A204.1 (cell line): Measurements from ENCODE around the gene PAX5.

Experiments used
- FAIRE-seq: peaks from 2 replicates; lab custom pipeline; 2012; peaks lifted over from hg19 to GRCh38; lab: Jason Lieb, UNC

The PAX5 gene

DNA sequence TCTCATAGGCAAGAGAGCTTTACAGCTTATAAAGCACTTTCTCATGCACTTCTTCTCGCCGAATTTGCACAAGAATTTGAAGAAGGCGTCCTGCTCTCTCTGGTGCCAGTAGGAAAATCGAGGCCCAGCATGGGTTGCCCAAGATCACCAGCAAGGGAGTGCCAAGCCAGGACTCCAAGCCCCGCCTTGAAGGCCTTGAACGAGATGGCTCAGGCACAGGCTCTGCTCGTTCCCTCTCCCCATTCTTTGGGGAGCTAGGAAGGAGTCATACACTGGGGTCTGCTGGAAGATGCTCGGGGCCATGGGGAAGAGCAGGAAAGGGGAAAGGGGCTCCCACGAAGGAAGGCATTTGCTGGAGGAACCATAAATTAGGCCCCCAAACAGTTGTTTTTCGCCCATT is 46.7 kb downstream of the PAX5 start:
- FAIRE-seq: no peak

DNA sequence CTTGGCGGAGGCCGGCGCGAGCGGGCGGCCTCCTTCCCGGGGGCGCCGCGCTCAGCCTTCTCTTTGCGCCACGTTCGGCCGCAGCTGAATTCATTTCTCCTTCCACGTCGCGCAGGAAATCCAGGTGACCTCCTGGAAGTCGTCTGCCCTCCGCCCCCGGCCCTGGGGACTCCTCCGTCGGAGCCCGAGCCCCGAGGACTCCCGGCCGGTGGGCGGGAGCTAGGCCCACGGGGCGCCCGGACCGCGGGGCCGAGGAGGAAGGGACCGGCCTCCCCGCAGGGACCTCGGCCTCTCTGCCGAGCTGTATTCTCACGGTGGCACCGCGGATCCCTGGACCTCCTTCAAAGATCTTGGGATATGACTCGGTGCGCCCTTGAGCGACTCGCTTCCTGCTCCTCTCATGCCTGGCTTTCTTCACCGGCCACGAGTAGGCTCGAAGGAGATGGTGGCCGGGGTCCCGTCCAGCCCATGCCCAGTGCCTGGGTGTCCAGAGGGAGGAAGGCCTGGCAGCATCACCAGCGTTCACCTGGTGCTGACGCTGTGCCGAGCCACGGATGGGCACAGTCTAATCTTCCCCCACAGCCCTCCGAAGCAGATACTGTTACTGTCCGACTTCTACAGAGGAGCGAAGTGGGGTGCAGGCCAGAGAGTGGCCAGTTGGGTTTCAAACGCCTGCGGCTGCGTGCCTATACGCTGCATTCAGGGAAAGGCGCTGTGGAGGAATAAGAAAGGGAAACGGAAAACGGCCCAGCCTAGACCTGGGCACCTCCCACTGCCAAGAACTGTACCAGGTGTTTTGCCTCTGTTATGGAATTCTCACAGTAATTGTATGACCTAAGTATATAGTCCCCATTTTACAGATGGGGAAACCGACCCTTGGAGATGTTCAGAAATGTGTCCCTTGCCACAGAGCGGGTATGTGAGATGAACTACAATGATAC is 47.3 kb downstream of the PAX5 start:
- no peak for FAIRE-seq

- FAIRE-seq: no peak
These were observed 48.1 kb downstream of the PAX5 start for GRCh38 chr9:36985769-36986467.

GRCh38 chr9:36985061-36985768 is 48.9 kb downstream of the PAX5 start:
- FAIRE-seq: no peak

GRCh38 chr9:36980148-36980974 is 53.7 kb downstream of the PAX5 start:
- no peak for FAIRE-seq

GRCh38 chr9:36976371-36977030 is 57.6 kb downstream of the PAX5 start:
- no peak for FAIRE-seq

GRCh38 chr9:36974731-36975130 is 59.3 kb downstream of the PAX5 start:
- FAIRE-seq: no peak

DNA sequence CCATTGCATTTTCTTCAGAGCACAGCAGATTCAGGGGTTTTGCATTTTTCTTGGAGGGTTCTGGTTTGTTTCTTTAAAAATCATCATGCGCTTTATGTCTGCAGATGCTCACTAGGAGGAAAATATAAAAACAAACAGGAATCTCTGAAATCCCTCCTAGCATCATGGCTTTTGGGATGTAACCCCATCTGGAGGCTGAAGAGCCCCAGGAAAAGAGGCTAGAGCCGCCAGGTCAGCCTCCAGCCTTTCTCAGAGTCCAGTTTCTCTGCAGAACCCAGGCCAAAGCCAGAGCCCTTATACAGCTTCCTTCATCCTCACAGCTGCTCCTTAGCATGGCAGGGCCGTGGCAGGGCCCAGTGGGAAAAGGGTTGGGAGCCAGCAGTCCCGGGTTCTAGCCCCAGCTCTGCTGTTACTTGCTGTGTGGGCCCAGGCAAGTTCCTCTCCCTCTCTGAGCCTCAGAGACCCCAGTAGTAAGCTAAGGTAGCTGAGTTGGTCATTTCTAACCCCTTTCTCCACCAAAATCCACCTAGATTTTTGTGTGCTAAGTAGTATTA is 62.1 kb downstream of the PAX5 start:
- FAIRE-seq: no peak

DNA sequence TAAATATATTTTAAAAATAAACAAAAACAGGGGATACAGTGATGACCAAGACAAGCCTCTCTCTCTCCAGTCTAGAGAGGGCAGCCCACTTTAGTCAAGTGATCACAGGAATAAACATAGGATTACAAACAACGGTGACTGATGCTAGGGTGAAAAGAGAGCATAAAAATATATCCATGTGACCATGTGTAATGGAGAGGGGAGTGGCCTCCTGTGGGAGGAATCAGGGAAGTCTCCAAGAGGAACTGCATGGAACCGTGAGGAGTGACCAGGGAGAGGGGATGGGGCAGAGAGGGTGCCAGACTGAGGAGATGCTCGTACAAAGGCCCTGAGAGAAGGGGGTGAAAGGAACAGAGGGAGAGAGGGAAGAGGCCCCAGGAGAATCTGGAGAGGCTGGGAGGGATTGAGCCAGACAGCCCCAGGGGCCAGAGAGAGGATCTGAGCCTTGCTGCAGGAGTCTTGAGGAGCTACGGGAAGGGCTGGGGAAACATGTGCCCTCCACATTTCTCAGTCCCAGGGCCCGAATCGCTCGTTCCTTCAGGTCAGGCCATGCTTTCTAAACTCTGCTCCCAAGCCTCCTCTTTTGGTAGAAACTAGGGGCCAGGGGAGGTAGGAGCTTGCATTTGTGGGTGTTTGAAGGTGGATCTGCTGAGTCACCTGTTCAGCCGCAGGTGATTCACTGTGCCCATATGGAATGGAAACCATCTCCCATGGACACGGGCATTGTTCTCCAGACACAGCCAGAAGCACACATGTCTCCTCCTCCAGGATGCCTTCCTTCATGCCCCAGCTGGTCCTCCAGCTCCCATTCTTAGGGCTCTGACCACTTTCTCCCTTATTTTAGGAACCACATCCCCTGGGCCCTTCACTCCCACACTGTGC is 63.8 kb downstream of the PAX5 start:
- FAIRE-seq: no peak

DNA sequence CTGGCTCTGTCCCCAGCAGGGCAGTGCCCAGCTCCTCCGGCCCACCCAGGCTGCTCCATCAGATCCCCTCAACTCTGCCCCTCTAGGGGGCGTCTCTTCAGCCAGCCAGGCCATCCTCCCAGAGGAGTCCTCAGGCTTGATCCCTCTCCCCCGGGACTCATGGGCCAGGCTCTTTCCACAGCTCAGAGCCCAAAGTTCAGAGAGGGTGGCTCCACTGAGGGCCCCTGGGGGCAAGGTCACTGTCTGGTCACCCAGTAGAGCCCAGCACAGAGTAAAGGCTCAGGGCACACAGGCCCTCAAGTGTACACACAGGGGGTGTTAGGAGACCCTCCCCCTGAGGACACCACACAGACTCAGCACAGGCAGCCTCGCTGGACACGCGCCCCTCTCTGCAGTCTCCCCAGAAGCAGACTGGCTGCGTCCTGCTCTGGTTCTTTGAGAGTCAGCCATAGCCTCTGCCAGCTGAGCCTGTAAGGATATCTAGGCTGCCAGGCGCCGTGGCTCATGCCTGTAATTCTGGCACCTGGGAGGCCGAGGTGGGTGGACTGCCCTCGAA is 64.8 kb downstream of the PAX5 start:
- no peak for FAIRE-seq

DNA sequence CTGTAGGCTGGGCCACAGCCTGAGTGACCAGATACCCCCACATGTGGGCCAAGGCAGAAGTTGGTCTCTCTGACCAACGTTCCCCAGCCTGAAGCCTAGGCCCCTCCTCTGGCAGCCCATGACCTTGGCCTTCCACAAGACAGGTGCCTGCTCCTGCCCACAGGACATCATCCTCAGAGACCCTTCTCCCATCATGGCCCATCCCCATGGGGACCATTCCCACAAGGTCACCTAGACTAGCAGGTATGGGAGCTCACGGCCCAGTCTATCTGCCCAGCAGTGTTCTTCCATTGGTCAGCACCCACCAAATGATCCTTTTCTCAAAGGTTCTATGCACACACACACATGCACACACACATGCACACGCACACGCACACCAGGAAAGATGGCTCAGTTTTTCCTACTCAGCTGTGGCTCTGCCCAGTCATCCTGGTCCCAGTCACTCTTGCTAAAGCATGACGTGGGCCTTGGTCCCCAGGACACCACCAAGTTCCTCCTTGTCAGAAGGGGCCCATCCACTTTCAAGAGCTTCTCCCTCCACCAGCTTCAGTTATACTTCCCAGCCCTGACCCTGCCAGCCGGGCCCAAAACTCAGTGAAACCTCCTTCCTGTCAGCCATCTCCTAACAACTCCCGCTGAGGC is 65.4 kb downstream of the PAX5 start:
- no peak for FAIRE-seq

DNA sequence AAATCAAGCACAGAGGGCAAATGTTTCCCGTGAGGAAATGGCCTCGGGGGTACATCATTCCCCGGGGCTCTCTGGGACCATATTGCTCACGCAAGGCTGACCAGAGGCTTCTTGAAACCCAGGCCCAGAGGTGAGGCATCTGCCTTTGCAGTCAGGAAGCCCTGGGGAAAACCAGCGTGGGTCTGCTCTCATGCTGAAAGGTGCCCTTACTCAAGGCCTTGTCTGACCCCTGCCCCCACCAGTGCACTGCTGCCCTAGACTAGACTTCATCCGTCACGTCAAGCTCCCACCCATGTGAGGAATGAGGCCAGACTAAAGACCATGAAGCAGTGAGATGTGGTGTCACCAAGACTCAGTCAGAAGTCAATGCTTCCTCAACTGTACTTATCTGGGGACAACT is 66.1 kb downstream of the PAX5 start:
- no peak for FAIRE-seq

GRCh38 chr9:36966371-36967097 is 67.5 kb downstream of the PAX5 start:
- FAIRE-seq: no peak

- no peak for FAIRE-seq
These were observed 69.3 kb downstream of the PAX5 start for GRCh38 chr9:36964791-36965190.

GRCh38 chr9:36963346-36963745 is 70.7 kb downstream of the PAX5 start:
- FAIRE-seq: no peak

GRCh38 chr9:36962691-36963090 is 71.4 kb downstream of the PAX5 start:
- FAIRE-seq: no peak

DNA sequence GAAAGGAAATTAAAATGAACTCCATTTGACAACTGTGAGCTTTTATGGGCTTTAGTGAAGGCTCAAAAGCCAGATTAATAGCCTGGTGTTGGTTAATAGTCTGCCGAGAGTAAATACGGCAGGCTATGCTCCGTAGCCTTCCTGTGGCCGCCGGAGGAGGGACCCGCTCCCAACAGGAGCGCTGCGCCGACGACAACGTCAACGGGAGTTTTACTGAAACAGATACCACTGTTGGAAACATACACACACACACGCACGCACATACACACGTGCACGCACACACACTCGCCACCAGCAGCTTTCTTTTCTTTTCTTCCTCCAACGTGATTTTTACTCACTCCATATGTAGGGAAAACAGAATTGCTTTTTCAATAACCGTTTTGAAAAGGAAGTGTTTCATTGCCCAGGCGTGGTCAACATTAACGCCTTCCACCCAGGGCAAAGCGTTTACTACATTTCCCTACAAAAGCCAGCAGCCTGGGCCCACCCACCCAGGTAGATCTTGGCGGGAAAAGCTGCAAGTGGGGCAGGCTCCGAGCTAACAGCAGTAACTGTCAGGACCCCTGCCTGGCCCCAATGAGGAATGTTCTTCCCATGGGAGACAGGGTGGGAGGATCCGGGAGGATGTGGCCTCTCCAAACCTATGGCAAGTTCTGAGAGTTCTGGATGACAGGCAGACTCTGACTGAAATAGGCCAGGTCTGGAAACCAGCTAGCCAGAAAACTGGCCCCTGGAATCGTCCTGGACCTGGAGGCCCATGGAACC is 72.3 kb downstream of the PAX5 start:
- FAIRE-seq: no peak

DNA sequence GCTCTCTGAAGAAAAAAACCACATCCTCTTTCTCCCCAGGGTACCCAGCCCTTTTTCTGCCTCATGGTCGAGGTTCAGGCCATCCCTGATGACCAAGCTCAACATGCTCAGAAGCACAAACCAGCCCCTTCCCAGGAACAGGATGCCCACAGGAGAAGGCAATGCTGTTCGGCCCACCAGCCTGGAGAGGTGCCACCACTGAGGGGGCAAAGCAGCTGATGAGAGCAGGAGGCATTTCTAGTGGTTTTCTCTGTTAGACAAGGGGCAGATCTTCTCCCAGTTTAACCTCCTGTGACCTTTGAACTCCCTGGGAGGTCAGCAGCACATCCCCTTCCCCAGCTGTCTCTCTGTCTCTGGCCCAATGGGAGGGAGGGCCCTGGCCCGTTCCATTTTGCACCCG is 73.0 kb downstream of the PAX5 start:
- FAIRE-seq: no peak
